Fibroblast of the aortic adventitia (primary cell): ENCODE data around the gene MBOAT2. TPM values are rescaled to one million over a fixed set of nuclear protein-coding genes. Genes with fewer than 3 reads are reported as not detected.

ENCODE experiments used
- DNase-seq: peaks from one replicate; pipeline ENCODE4 v3.0.0-alpha.2; 2010; ENCODE audit warnings: low read depth
- H3K4me3 ChIP-seq: 2 replicates; pipeline ENCODE4 v1.5.1; 2011; ENCODE audit warnings: low read depth, mild to moderate bottlenecking, control low read depth, low read length, moderate library complexity
- total RNA-seq: library from RNA; depleted of rRNA; stranded (reverse); fragments of >200 nt; gene quantifications from 2 replicates; pipeline ENCODE4 v1.2.3, GENCODE V29; 2012; ENCODE audit warnings: low replicate concordance
- TF ChIP-seq, protein P1 (sequence below): IDR thresholded peaks from 2 replicates; pipeline ENCODE4 v1.5.1; 2011; ENCODE audit warnings: mild to moderate bottlenecking, low read length, control low read depth, inconsistent platforms; ENCODE audit not compliant: insufficient read depth

MBOAT2 gene
- total RNA-seq, 1 donor = 37.1 TPM

DNA sequence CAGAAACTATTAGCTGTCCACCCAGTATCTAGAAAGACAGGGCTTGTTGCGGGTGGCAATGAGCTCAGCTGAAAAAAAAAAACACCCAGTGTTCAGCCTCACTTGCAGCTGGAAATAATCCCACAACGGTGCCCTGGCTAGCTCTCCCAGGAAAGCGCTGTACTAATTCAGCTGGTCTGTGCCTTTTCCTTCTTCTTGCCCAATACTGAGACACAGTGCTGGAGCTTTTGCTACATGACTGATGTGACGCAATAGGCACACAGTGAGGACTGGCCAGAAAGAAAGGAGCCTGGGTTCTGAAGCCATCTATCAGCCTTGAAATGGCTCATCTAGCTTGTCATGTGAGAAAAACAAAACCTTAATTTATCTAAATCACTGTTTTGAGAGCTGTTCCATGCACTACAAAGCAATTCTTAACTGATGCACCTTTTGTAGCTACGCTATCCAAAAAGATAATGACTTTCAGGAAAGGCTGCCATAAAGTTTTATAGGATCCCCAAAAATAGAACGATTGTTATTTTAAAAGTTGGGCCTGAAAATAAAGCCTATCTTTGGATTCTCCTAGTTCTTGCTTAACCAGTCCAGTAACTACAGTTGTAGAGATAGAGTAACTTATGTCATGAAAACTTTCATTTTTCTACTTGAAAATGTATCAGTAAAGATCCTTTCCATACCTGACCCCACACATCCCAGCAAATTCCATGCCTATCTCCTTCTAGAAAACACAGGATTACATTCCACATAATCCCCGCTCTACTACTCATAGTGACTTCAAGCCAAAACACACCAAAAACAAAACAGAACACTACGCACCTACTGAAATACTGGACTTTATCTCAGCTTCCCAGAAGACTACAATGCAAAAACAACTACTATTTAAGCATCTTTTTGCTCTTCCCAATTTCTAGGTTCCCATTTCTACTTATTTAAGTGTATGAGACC, 181.9 kb downstream of the MBOAT2 start:
- TF ChIP-seq, protein P1, sequence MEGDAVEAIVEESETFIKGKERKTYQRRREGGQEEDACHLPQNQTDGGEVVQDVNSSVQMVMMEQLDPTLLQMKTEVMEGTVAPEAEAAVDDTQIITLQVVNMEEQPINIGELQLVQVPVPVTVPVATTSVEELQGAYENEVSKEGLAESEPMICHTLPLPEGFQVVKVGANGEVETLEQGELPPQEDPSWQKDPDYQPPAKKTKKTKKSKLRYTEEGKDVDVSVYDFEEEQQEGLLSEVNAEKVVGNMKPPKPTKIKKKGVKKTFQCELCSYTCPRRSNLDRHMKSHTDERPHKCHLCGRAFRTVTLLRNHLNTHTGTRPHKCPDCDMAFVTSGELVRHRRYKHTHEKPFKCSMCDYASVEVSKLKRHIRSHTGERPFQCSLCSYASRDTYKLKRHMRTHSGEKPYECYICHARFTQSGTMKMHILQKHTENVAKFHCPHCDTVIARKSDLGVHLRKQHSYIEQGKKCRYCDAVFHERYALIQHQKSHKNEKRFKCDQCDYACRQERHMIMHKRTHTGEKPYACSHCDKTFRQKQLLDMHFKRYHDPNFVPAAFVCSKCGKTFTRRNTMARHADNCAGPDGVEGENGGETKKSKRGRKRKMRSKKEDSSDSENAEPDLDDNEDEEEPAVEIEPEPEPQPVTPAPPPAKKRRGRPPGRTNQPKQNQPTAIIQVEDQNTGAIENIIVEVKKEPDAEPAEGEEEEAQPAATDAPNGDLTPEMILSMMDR = no peak
- H3K4me3 ChIP-seq = no peak overlapping the region
- DNase-seq = peak; percentile 81

DNA sequence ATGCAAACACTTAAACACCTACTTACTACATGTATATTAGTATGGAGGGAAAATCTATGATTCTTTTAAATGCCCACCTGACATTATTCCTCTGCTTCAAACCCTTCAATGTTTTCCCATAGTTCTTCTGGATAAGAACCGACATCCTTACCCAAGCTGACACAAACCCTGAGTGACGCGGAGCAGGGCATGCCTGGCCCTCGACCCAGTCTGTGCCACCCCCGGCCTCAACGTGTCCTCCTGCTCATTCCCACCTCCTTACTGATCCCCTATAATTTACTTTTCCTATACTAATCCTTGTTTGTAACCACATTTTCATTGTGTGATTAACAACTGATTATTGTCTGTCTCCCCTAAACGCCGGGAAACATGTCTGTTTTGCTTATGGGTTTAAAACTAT, 183.5 kb downstream of the MBOAT2 start:
- TF ChIP-seq, protein P1 = no peak
- no peak overlapping the region for H3K4me3 ChIP-seq
- DNase-seq = no peak

DNA sequence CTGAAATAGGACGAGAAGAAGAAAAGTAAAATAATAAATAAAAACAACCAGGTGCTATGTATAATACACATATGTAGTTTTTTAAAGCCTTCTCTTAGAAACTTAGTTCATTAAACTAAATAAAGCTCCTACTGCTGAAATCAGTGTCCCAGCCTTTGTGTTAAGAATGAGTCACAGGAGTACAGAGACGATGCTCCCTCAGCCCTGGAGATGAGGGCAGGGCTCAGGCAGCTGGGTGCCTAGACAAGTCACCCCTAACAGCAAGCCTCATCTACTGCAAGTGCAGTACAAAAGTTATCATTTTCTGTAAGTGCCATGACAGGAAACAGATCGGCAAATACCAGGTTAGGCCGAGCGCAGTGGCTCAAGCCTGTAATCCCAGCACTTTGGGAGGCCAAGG, 184.3 kb downstream of the MBOAT2 start:
- no peak overlapping the region for H3K4me3 ChIP-seq
- TF ChIP-seq, protein P1 = no peak
- peak; percentile 27 for DNase-seq

DNA sequence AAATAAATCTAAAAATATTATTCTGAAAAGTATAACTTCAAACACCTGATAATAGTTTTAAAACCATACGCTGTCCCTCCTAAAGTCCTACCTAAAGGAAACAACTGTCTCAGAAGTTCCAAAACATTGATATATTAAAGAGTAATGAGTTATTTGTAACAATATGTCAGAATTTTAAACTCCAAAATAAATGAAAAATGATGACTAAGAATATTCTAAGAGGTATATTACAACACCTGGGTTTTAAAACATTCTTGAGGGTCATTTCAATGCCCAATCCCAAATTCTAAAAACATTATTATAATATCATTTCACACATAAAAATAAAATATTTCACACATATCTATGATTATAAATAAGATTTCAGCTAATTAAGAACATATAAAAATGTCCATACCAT, 186.3 kb downstream of the MBOAT2 start:
- H3K4me3 ChIP-seq = no peak overlapping the region
- no peak for DNase-seq
- TF ChIP-seq, protein P1 = no peak

DNA sequence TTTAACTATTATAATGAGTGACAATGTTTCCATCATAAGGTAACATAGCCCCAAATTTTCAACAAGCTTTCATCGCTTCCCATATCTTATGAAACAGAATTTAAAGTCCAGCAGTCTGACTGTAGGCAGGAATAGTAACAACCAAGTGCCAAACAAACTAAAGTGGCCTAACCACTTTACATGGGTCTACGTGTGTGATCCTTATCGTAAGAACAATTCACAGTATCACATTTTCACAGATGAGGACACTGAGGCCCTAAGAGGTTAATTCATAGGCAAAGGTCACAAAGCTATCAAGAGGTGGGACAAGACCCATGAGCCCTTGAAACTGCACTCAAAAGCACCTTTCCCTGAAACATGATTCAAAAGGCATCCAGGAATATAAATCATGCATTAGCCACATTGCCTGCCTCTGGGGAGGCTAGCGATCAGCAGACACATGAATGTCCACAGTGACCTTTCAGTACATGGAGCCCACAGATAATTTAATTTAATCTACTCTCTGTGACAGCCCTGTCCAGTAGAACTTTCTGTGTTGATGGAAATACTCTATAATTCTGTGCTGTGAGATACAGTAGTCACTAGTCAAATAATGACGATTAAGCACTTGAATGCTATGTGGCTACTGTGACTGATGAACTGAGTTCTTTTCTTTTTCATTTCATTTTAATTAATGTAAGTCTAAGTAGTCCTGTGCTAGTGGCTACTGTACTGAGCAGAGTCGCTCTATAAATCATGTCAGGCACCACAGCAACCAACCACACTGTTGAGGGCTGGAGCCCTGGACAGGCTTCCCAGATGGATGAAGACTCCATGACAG, 196.4 kb downstream of the MBOAT2 start:
- TF ChIP-seq, protein P1 = no peak
- H3K4me3 ChIP-seq = no peak overlapping the region
- no peak for DNase-seq

DNA sequence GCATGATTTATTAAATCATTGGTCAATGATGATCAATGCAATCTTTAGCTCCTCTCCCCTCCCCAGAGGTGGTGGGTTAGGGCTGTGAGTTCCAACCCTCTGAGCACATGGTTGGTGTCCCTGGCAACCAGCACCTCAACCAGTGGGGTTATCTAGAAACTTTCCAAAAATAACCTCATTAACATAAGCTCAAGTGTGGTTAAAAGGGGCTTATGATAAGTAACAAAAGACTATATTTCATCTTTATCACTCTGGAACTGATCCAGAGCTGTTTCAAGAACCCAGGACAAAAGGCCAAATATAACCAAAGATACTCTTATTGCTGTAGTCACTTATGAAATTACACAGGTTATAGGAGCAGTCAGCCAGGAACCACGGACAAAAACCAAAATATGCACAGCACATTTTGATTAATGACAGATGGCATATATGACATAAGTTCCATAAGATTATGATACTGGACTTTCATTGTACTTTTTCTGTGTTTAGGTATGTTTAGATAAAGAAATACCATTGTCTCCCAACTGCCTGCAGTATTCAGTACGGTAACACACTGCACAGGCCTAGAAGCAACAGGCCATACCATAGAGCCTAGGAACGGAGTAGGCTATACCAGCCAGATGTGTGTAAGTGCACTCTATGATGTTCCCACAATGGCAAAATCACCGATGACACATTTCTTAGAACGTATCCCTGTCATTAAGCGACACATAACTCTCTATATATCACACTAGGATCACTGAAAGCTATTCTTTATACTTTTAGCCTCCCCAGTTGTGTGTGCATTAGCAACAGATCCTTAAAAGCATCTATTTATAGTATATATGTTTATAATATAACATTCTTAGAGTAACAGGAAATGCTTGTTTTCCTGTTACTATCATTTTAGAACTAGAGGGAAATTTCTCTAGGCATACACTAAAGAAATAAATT, 197.9 kb downstream of the MBOAT2 start:
- H3K4me3 ChIP-seq = no peak overlapping the region
- TF ChIP-seq, protein P1 = no peak
- peak; percentile 48 for DNase-seq
